H1 (cell line): ENCODE measurements around the gene TSKS. TPM values are rescaled to one million over a fixed set of nuclear protein-coding genes. Genes with fewer than 3 reads are reported as not detected.

Source experiments
- CTCF ChIA-PET: fragments of 300-600 bp; sonication (Branson Sonifier 250); formaldehyde crosslinking; loops from one replicate; lab custom pipeline; 2021; ENCODE audit not compliant: partially characterized antibody; lab: Charles Lee
- POLR2A ChIA-PET: fragments of 300-600 bp; sonication (Branson Sonifier 250); formaldehyde crosslinking; loops from one replicate; lab custom pipeline; 2021; ENCODE audit warnings: inconsistent platforms; ENCODE audit not compliant: partially characterized antibody; lab: Charles Lee
- DNase-seq, 2 experiments: peaks; one replicate each; pipeline versions ENCODE4 v3.0.0 to v3.0.0-alpha.2; 2010 to 2022; ENCODE audit warnings: low spot score in 2 of 2, low read depth in 1 of 2, mixed read lengths in 1 of 2
- FAIRE-seq: peaks from 2 replicates; lab custom pipeline; 2011; peaks lifted over from hg19 to GRCh38; lab: Jason Lieb, UNC
- H2AFZ ChIP-seq: 2 replicates; pipeline ENCODE4 v1.8.1; 2012; ENCODE audit warnings: low read length, inconsistent platforms
- H2AK5ac ChIP-seq: 2 replicates; pipeline ENCODE4 v1.6.1; 2013; ENCODE audit warnings: low read depth, low read length
- H2BK120ac ChIP-seq: replicated peaks from 2 replicates; pipeline ENCODE3; 2013; ENCODE audit warnings: low read depth, low read length, inconsistent platforms
- H2BK12ac ChIP-seq: 2 replicates; pipeline ENCODE4 v1.6.1; 2013; ENCODE audit warnings: low read depth, low read length
- H2BK15ac ChIP-seq: 2 replicates; pipeline ENCODE4 v1.6.1; 2013; ENCODE audit warnings: low read length
- H2BK20ac ChIP-seq: 2 replicates; pipeline ENCODE4 v1.6.1; 2013; ENCODE audit warnings: low read length
- H2BK5ac ChIP-seq: 2 replicates; pipeline ENCODE4 v1.6.1; 2013; ENCODE audit warnings: low read depth, low read length
- H3K14ac ChIP-seq: 2 replicates; pipeline ENCODE4 v1.6.1; 2013; ENCODE audit warnings: inconsistent platforms; ENCODE audit not compliant: insufficient read length
- H3K18ac ChIP-seq: 2 replicates; pipeline ENCODE4 v1.6.1; 2013; ENCODE audit warnings: low read length; ENCODE audit errors: extremely low read depth
- H3K23ac ChIP-seq: 2 replicates; pipeline ENCODE4 v1.6.1; 2013; ENCODE audit warnings: inconsistent platforms; ENCODE audit not compliant: insufficient read length
- H3K23me2 ChIP-seq: 2 replicates; pipeline ENCODE4 v1.6.1; 2013; ENCODE audit warnings: low read depth, low read length
- H3K27ac ChIP-seq: 2 replicates; pipeline ENCODE4 v1.6.1; 2011; ENCODE audit warnings: low read depth, low read length, inconsistent platforms
- H3K27me3 ChIP-seq, 4 experiments: replicated peaks in 1 of 4; 1 replicate in 1 of 4; 2 replicates in 3 of 4; pipeline versions ENCODE4 v1.6.1 to v1.8.1; 2011 to 2013; ENCODE audit warnings: low read length in 3 of 4, mild to moderate bottlenecking in 3 of 4, inconsistent platforms in 2 of 4, mixed read lengths in 2 of 4, moderate library complexity in 1 of 4; ENCODE audit not compliant: control insufficient read depth in 3 of 4, insufficient read depth in 3 of 4; ENCODE audit errors: extremely low read depth in 1 of 4
- H3K36me3 ChIP-seq, 4 experiments: 2 replicates each; pipeline versions ENCODE4 v1.6.1 to v1.8.1; 2011 to 2013; ENCODE audit warnings: mild to moderate bottlenecking in 4 of 4, low read length in 3 of 4, moderate library complexity in 2 of 4, control low read depth in 1 of 4, inconsistent platforms in 1 of 4; ENCODE audit not compliant: insufficient read depth in 4 of 4, control insufficient read depth in 2 of 4
- H3K4ac ChIP-seq: replicated peaks from 2 replicates; pipeline ENCODE3; 2013; ENCODE audit warnings: low read length, low read depth, mixed read lengths, inconsistent platforms; ENCODE audit not compliant: insufficient read length
- H3K4me1 ChIP-seq, 4 experiments: replicated peaks in 1 of 4; 1 replicate in 1 of 4; 2 replicates in 3 of 4; pipeline versions ENCODE4 v1.6.1 to v1.8.1; 2011 to 2013; ENCODE audit warnings: low read length in 3 of 4, inconsistent platforms in 2 of 4, mixed read lengths in 1 of 4; ENCODE audit not compliant: insufficient read depth in 4 of 4, control insufficient read depth in 3 of 4
- H3K4me2 ChIP-seq, 2 experiments: 2 replicates each; pipeline versions ENCODE4 v1.6.1 to v1.8.1; 2011 to 2013; ENCODE audit warnings: low read depth in 2 of 2, low read length in 2 of 2, control low read depth in 1 of 2, inconsistent platforms in 1 of 2, mild to moderate bottlenecking in 1 of 2; ENCODE audit not compliant: insufficient read depth in 1 of 2
- H3K4me3 ChIP-seq, 4 experiments: fragments of 200-600, 300-600 bp in 1 of 4; sonication (generic), shearing (Covaris generic), sonication (Bioruptor Twin) in 1 of 4; 2 replicates each; pipeline versions ENCODE4 v1.5.1 to v1.8.1; 2011 to 2016; ENCODE audit warnings: low read length in 4 of 4, low read depth in 3 of 4, control low read depth in 2 of 4, inconsistent platforms in 2 of 4, mild to moderate bottlenecking in 2 of 4, mixed read lengths in 1 of 4, moderate library complexity in 1 of 4; ENCODE audit not compliant: insufficient read depth in 2 of 4; ENCODE audit errors: extremely low read depth in 1 of 4
- H3K56ac ChIP-seq: replicated peaks from 2 replicates; pipeline ENCODE3; 2013; ENCODE audit warnings: low read depth, mild to moderate bottlenecking, mixed read lengths, low read length, inconsistent platforms; ENCODE audit not compliant: insufficient read length
- H3K79me1 ChIP-seq: 2 replicates; pipeline ENCODE4 v1.6.1; 2013; ENCODE audit warnings: low read depth, low read length, control low read depth
- H3K79me2 ChIP-seq, 2 experiments: 2 replicates each; pipeline versions ENCODE4 v1.6.1 to v1.8.1; 2012 to 2013; ENCODE audit warnings: low read length in 2 of 2, mild to moderate bottlenecking in 2 of 2, inconsistent platforms in 1 of 2; ENCODE audit not compliant: insufficient read depth in 2 of 2, control insufficient read depth in 1 of 2
- H3K9ac ChIP-seq, 4 experiments: replicated peaks in 1 of 4; 1 replicate in 1 of 4; 2 replicates in 3 of 4; pipeline versions ENCODE4 v1.6.1 to v1.8.1; 2011 to 2013; ENCODE audit warnings: low read depth in 3 of 4, low read length in 3 of 4, control low read depth in 2 of 4, mild to moderate bottlenecking in 2 of 4, moderate library complexity in 2 of 4, inconsistent platforms in 1 of 4; ENCODE audit errors: extremely low read depth in 1 of 4
- H3K9me3 ChIP-seq, 2 experiments: 2 replicates each; pipeline versions ENCODE4 v1.6.1 to v1.8.1; 2012 to 2013; ENCODE audit warnings: mild to moderate bottlenecking in 2 of 2, moderate library complexity in 2 of 2, control low read depth in 1 of 2, inconsistent platforms in 1 of 2, low read depth in 1 of 2, low read length in 1 of 2, mixed read lengths in 1 of 2; ENCODE audit not compliant: insufficient read depth in 2 of 2
- H4K20me1 ChIP-seq, 2 experiments: replicated peaks in 1 of 2; 2 replicates each; pipeline versions ENCODE3 to v1.8.1; 2011 to 2013; ENCODE audit warnings: inconsistent platforms in 2 of 2, low read length in 2 of 2, mild to moderate bottlenecking in 1 of 2; ENCODE audit not compliant: insufficient read depth in 2 of 2, control insufficient read depth in 1 of 2
- H4K5ac ChIP-seq: 2 replicates; pipeline ENCODE4 v1.6.1; 2013; ENCODE audit warnings: low read length, low read depth, mixed read lengths, inconsistent platforms; ENCODE audit not compliant: insufficient read length
- H4K8ac ChIP-seq: 2 replicates; pipeline ENCODE4 v1.8.0; 2013; ENCODE audit warnings: mild to moderate bottlenecking, moderate library complexity, low read length, inconsistent platforms; ENCODE audit not compliant: insufficient read depth; ENCODE audit errors: extremely low read depth
- H4K91ac ChIP-seq: replicated peaks from 2 replicates; pipeline ENCODE3; 2013; ENCODE audit warnings: low read length, mixed read lengths, inconsistent platforms; ENCODE audit not compliant: insufficient read length
- BACH1 ChIP-seq: IDR thresholded peaks from 2 replicates; pipeline ENCODE4 v1.6.1; 2012; ENCODE audit warnings: low read length, improper control_type of control experiment
- CBX5 ChIP-seq: fragments of 300-800, 300-1000 bp; sonication (generic); IDR thresholded peaks from 2 replicates; pipeline ENCODE4 v1.7.1; 2016; ENCODE audit warnings: antibody characterized with exemption, low read length, low read depth
- CHD1 ChIP-seq: IDR thresholded peaks from 2 replicates; pipeline ENCODE4 v1.6.1; 2012; ENCODE audit warnings: low read depth, low read length, improper control_type of control experiment
- KDM5A ChIP-seq: fragments of 200-600 bp; IDR thresholded peaks from 2 replicates; pipeline ENCODE4 v1.7.1; 2012; ENCODE audit warnings: mild to moderate bottlenecking, low read length, inconsistent platforms, mixed read lengths
- RXRA ChIP-seq: IDR thresholded peaks from 2 replicates; pipeline ENCODE4 v1.6.1; 2011; ENCODE audit warnings: low read depth, mild to moderate bottlenecking, low read length, moderate library complexity; ENCODE audit not compliant: insufficient read depth
- SIX5 ChIP-seq: IDR thresholded peaks from 2 replicates; pipeline ENCODE4 v1.6.1; 2011; ENCODE audit warnings: mild to moderate bottlenecking, low read depth, low read length
- SP1 ChIP-seq: IDR thresholded peaks from 2 replicates; pipeline ENCODE4 v1.6.1; 2011; ENCODE audit warnings: low read depth, low read length
- USF2 ChIP-seq: IDR thresholded peaks from 2 replicates; pipeline ENCODE4 v1.6.1; 2011; ENCODE audit warnings: low read length, improper control_type of control experiment
- WGBS, 2 experiments: shearing (Covaris generic) in 1 of 2; methylation state at CpG; one replicate each; pipeline versions ENCODE4 v1.1.6 to v1.1.7; 2013 to 2015; ENCODE audit warnings: low lambda C conversion rate in 2 of 2, mixed read lengths in 2 of 2, inconsistent platforms in 1 of 2, low coverage in 1 of 2, missing lambda C conversion rate in 1 of 2; ENCODE audit not compliant: insufficient replicate concordance in 2 of 2, insufficient coverage in 1 of 2, insufficient read length in 1 of 2; ENCODE audit errors: extremely low coverage in 1 of 2, missing lambda C conversion rate in 1 of 2; 5-methylcytosine and 5-hydroxymethylcytosine counted together
- polyA plus RNA-seq, 7 experiments: library from polyadenylated mRNA; depleted of rRNA in 3 of 7; stranded (reverse) in 5 of 7; unstranded in 2 of 7; fragments of >200 nt in 5 of 7; fragments of 200-250 nt in 2 of 7; gene quantifications; 1 replicate in 5 of 7; 2 replicates in 1 of 7; 4 replicates in 1 of 7; pipeline versions ENCODE4 v1.2.1 to v1.2.3, GENCODE V29; 2011 to 2013; ENCODE audit warnings: missing spikeins in 2 of 7, mixed read lengths in 2 of 7
- total RNA-seq: library from RNA; stranded (reverse); fragmentation: NEBNext Ultra II Directional; extraction: Animal tissue kit (Norgen Biotek cat#: 25700); gene quantifications from 2 replicates; pipeline ENCODE4 v1.2.1, GENCODE V29; 2021

Gene TSKS
- total and polyA plus RNA-seq, 2 of the 8 experiments (the other 6 are each of a cell fraction or from before 2014, with no cell fraction given): 0.21 TPM; not detected in 1

DNA sequence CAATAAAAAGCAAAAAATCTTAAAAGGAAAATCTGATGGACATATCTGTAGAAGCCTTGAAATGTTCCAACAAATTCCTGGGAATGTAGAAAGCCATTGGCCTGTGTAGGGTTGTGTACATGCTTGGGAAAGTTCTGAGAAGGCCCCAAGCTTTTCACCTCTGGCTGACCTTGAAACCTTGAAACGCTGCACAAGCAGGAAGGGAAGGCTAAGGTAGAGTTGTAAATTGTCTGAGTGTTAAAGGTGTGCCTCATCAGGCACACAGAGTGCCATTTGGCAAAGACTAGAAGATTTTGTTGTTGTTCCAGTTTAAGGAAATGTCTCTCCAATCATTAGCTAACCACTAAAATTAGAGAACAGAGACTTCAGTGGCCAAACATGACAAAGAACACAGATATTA lies 10.4 kb downstream of the TSKS start:
- POLR2A ChIA-PET: interaction anchor here (1.3 kb wide), 2 partner anchors 67 to 177 kb away, joined by 3 to 4 read pairs; partner anchors contain the start of genes ATF5 and NUP62

More for the DNA sequence above, 10.4 kb downstream of the TSKS start:
- Histone ChIP-seq H4K8ac (no peak overlapping the region), H3K23me2 (no peaks in the 10 kb centered on the region), H3K27me3 (no peaks in the 10 kb centered on the region), H2BK120ac (no peak overlapping the region), H3K79me2 (no peaks in the 10 kb centered on the region), H3K56ac (no peak overlapping the region), H3K4me2 (no peak overlapping the region), H2BK20ac (no peak overlapping the region; the same call in 1 of the 2 replicates), H3K18ac (no peak overlapping the region), H3K9ac (no peak overlapping the region), H2BK12ac (no peak overlapping the region), H3K79me1 (no peaks in the 10 kb centered on the region), H3K23ac (no peak overlapping the region), H3K14ac (no peak overlapping the region), H3K27ac (no peak overlapping the region), H4K20me1 (no peaks in the 10 kb centered on the region), H3K4ac (no peak overlapping the region), H3K4me1 (no peaks in the 10 kb centered on the region), H4K5ac (no peak overlapping the region), H2BK5ac (no peak overlapping the region), H4K91ac (no peak overlapping the region), H3K4me3 (no peak overlapping the region), H2BK15ac (no peak overlapping the region), H3K9me3 (peaks cover 0 to 7% of the 10 kb centered on the region in 2 experiments; a peak in 2 of 4 replicates), H3K36me3 (no peaks in the 10 kb centered on the region), H2AK5ac (no peak overlapping the region), H2AFZ (no peak overlapping the region)
- DNase-seq (no peak), FAIRE-seq (no peak)
- 78% methylated on average over 1 of the region's 1 CpG; no CpG with 5 or more reads in 1 of the 2 experiments for WGBS, 2 experiments
- TF ChIP-seq RXRA: no peak
- no peak for TF ChIP-seq CHD1
- TF ChIP-seq USF2: no peak
- TF ChIP-seq CBX5: no peak
- no peak for TF ChIP-seq BACH1
- TF ChIP-seq KDM5A: no peak
- no peak for TF ChIP-seq SP1
- no peak for TF ChIP-seq SIX5
- CTCF ChIA-PET: interaction anchor here (0.8 kb wide), 1 partner anchor 57 kb away, joined by 3 read pairs; no protein-coding TSS in a partner anchor
